Left colon (tissue), 2 donors: ENCODE measurements around the gene AAGAB. TPM values are rescaled to one million over a fixed set of nuclear protein-coding genes. Genes with fewer than 3 reads are reported as not detected.
A peak's percentile ranks its signal among the peaks of the same experiment; 100 is the strongest.
"Not testable (repeated sequence)": the region's sequence is repeated elsewhere in the genome, so short reads cannot be mapped to it uniquely, and the experiment has no call there.

Experiments used
- ATAC-seq: fragments of 200-7000 bp; cut with Tn5 transposase; one replicate; pipeline ENCODE4 v1.9.1; 2020; ENCODE audit warnings: mild to moderate bottlenecking, moderate library complexity
- DNase-seq, 2 donors: peaks; one replicate each; pipeline ENCODE4 v3.0.0-alpha.2; 2020
- intact Hi-C, 2 donors: fragments of 100-400 bp; cut with DNase I in 1 of 2; cut with micrococcal nuclease in 1 of 2; formaldehyde crosslinking; loops; one replicate each; pipeline versions ENCODE4 v1.11.2 to v1.14.0; 2022; cut with DNase I, micrococcal nuclease
- total RNA-seq, 2 donors: library from RNA; stranded (reverse); fragmentation: NEBNext Ultra II Directional; extraction: Animal tissue kit (Norgen Biotek cat#: 25700); gene quantifications; one replicate each; pipeline ENCODE4 v1.2.1, GENCODE V29; 2021
- donor health status: DM: no; HTN: no; CAD: no.
- donor health status: DM: yes; HTN: yes; CAD: no.

Gene AAGAB
- total RNA-seq, 2 donors from 2014 or later = 53.2 to 62.5 TPM

GRCh38 chr15:67164811-67165253 lies 89.6 kb downstream of the AAGAB start:
- DNase-seq (no peak), ATAC-seq (no peak)
- intact Hi-C loops = no loop called here

GRCh38 chr15:67164401-67164791 lies 90.1 kb downstream of the AAGAB start:
- intact Hi-C loops = no loop called here
- ATAC-seq (peak; percentile 58), DNase-seq (no peak)

- intact Hi-C loops = no loop called here
- ATAC-seq (no peak), DNase-seq (no peak)
Measured at GRCh38 chr15:67163180-67163579, 91.3 kb downstream of the AAGAB start.

GRCh38 chr15:67161881-67162280 lies 92.6 kb downstream of the AAGAB start:
- DNase-seq = no peak
- peak; percentile 87 for ATAC-seq
- intact Hi-C loops = no loop called here

- intact Hi-C loops = no loop called here
- DNase-seq = no peak
- no peak for ATAC-seq
Measured at GRCh38 chr15:67161412-67161811, 93.0 kb downstream of the AAGAB start.

GRCh38 chr15:67158367-67158766 lies 96.1 kb downstream of the AAGAB start:
- ATAC-seq = no peak

GRCh38 chr15:67157521-67158252 lies 96.8 kb downstream of the AAGAB start:
- intact Hi-C loops = no loop called here
- ATAC-seq = no peak
- DNase-seq = no peak

More at GRCh38 chr15:67158367-67158766, 96.1 kb downstream of the AAGAB start:
- DNase-seq = no peak
- intact Hi-C loops = no loop called here

- DNase-seq = no peak
- no peak for ATAC-seq
Measured at GRCh38 chr15:67156834-67157233, 97.6 kb downstream of the AAGAB start.

GRCh38 chr15:67156426-67156825 lies 98.0 kb downstream of the AAGAB start:
- DNase-seq (no peak), ATAC-seq (no peak)
- intact Hi-C loops = no loop called here

More at GRCh38 chr15:67156834-67157233, 97.6 kb downstream of the AAGAB start:
- intact Hi-C loops = no loop called here

GRCh38 chr15:67154249-67154648 lies 100.2 kb downstream of the AAGAB start:
- no peak for DNase-seq
- intact Hi-C loops = no loop called here
- ATAC-seq = no peak

GRCh38 chr15:67153044-67153443 lies 101.4 kb downstream of the AAGAB start:
- DNase-seq, ATAC-seq, intact Hi-C loops: not testable (repeated sequence)

- DNase-seq (no peak), ATAC-seq (no peak)
- intact Hi-C loops = no loop called here
Measured at GRCh38 chr15:67152429-67152828, 102.0 kb downstream of the AAGAB start.

Other genes starting within 250 kb of the AAGAB start
- gene SMAD3, start 189.1 kb downstream of the AAGAB start, total RNA-seq = 10 to 100 TPM; 33.3 to 60.7 TPM
- gene IQCH, start 125 bp upstream of the AAGAB start, total RNA-seq = 1 to 10 TPM; 1.8 to 2.9 TPM